HG02678 (cell line): ENCODE measurements around the gene A1BG.
"Not testable (repeated sequence)": the region's sequence is repeated elsewhere in the genome, so short reads cannot be mapped to it uniquely, and the experiment has no call there.

ENCODE experiments used
- ATAC-seq: cut with Tn5 transposase; IDR thresholded peaks from one replicate; pipeline ENCODE4 v1.9.1; 2021; ENCODE audit warnings: mild to moderate bottlenecking, moderate library complexity; ENCODE audit not compliant: unreplicated experiment

Gene A1BG

GRCh38 chr19:58386576-58387337 is 33.5 kb upstream of the A1BG start, which contains the start of gene RPS5:
TSS of gene RPS5 (plus strand) at chr19:58387269. CDS start at chr19:58388138, 869 bp downstream.
- ATAC-seq = peak; percentile 87

- ATAC-seq = peak; percentile 6
These were observed 32.7 kb upstream of the A1BG start for GRCh38 chr19:58385891-58386575.

DNA sequence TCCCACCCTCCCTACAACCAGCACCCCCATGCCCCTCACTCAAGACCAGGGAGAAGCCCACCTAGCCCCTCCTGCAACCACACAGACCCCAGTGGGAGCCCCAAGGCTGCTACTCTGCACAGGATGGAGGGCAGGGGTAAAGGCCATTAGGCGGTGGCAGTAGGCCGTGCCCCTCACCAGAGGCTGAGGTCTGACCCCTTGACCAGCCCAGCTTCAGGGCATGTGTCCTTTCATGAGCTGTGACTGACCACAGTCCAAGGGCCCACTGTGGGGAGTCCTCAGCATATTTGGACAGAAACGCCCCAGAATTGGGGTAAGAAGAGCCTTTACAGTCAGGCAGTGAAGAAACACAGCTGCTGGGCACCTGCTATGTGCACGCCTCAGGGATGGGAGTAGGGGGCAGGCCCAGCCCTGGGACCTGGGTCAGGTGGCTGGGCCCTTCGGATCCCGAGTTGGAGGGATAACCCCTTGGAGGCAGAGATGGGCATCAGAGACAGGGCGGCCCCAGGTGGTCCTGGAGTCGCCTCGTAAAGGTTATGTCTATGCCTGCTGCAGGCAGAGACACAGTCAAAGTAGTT is 32.1 kb upstream of the A1BG start:
- no peak for ATAC-seq

DNA sequence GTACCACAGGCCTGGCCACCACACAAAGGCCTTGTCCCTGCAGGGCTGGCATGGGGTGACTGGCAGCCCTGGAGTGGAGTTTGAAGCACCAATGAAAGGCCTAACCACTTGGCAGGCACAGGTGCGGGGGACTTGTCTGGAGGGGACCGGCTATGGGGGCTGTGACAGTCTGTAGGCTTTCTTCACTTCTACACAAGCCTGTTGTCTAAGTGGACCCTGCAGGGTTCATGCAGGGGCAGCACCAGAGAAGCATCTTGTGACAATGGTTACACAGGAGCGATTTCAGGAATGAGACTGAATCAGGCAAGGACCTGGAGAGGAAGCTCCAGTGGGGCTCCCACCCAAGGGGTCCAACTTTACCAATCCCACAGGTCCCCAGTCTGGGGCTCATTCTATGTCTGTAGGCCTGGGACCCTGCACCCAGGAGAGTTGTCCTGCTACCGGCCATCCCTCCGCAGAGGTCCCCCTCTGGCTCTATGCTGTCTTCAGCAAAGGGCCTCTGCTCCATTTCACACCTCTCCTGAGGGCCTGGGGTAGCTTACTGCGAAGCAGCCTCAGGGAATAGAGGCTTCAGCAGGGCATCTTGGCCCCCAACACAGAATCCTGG is 29.8 kb upstream of the A1BG start:
- ATAC-seq = no peak

DNA sequence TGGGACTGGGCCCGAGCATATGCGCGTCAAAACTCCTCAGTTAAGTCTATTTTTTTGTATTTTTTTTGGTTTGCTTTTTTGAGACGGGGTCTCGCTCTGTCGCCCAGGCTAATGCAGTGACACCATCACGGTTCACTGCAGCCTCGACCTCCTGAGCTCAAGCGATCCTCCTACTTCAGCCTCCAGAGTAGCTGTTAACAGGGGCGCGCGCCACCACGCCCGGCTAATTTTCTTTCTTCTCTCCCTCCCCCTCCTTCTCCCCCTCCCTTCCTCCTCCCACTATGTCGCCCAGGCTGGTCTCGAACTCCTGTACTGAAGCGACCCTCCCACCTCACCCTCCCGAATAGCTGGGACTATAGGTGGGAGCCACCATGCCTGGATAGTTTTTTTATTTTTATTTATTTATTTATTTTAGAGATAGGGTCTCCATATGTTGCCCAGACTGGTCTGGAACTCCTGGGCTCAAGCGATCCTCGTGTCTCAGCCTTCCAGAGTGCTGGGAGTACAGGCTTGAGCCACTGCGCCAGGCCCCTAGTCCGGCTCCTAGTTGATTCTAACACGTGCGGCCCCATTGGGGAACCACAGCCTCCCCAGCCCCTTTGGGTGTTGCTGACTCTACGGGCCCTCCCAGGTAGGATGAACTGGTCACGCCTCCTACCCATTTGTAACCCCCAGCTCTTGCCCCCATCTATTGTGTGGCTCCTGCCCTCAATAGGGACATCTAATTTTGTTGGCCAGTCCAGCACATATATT is 28.3 kb upstream of the A1BG start:
- no peak for ATAC-seq

- peak; percentile 86 for ATAC-seq
These were observed 27.6 kb upstream of the A1BG start, which contains the start of gene ZNF837 for GRCh38 chr19:58380662-58381459. TSS of gene ZNF837 (minus strand) at chr19:58381030. CDS start at chr19:58369332, 11,698 bp downstream.

DNA sequence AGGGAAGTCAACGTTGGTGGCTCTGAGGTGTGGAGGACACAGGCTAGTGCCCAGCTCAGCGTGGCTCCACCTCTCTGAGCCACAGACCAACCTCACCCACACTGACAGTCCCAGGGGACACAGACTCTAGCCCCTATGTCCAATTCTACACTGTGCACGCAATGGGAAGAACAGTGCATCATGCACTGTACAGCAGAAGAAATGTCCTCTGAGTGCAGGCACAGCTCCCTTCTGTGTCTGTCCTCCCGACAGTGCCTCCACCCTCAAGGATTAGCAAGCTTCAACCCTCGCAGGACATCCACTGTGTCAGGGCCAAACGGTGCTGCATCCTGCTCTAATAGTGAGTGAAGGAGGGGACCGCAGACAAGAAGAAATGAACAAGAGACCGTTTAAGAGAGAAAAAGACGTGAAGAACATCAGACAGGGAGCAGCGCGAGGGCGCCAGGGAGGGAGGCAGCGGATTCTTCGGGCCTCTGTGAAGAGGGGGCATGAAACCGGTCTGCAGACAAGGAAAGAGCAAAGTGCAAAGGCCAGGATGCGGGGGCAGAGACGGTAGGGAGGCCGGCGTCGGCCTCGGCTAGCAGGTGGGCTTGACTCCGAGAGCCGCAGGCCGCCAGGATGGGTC is 26.9 kb upstream of the A1BG start:
- ATAC-seq = no peak

DNA sequence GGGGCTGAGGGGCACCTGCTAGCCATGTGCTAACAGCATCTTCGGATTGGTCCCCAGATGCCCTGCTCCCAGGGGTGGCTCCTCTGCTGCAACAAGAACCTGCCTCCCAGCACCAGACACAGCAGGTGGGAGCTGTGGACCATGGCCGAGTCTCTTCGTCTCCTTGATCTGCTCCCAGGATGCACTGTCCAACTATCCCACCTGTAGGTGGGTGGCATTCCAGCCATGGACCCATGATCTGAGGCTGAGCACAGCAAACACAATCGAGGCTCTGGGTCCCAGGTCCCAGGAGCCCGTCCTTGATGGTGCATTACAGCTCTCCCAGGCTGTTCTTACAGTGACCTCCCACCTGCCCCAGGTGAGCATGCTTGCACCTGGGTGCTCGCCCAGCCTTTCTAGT is 26.0 kb upstream of the A1BG start:
- no peak for ATAC-seq

GRCh38 chr19:58376724-58377123 is 23.4 kb upstream of the A1BG start:
- not testable (repeated sequence) for ATAC-seq

- ATAC-seq = no peak
These were observed 20.9 kb upstream of the A1BG start for GRCh38 chr19:58374200-58374599.

GRCh38 chr19:58372311-58373133 is 19.2 kb upstream of the A1BG start:
- ATAC-seq = no peak

DNA sequence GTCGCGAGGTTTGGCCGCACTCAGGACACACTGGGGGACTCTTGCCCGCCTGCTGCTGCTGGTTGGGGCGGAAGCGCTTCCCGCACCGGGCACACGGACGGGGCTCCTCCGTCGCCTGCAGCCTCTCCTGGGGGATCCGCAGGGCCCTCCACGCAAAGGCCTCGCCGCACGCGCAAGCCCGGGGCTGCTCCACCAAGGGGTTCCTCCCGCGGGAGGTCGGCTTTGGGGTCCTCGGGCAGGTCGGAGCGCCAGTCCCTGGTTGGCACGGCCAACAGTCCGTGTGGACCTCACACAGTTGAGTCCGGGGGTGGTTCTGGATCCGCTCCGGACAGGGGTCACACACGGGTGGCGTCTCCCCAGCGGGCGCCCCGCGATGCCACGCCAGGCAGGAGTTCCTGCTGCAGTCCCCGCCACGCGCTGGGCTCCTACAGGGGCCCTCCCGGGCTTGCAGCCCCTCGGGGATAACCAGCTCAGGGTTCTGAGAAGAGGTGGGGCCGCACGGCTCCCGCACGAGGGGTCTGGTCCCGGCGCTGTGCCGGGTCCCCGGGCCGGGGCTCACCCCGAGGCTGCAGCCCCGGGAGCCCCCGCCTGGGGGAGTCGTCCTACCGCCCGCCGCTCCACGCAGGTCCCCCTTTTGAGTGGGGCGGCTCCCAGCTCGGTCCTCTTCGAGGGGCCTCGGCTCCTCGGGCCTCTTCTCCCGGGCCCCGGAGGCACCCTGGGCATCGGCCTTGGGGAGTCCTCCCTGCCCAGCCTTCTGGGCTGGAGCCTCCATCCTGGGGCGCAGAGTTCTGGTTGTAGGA is 15.5 kb upstream of the A1BG start:
- ATAC-seq = no peak

DNA sequence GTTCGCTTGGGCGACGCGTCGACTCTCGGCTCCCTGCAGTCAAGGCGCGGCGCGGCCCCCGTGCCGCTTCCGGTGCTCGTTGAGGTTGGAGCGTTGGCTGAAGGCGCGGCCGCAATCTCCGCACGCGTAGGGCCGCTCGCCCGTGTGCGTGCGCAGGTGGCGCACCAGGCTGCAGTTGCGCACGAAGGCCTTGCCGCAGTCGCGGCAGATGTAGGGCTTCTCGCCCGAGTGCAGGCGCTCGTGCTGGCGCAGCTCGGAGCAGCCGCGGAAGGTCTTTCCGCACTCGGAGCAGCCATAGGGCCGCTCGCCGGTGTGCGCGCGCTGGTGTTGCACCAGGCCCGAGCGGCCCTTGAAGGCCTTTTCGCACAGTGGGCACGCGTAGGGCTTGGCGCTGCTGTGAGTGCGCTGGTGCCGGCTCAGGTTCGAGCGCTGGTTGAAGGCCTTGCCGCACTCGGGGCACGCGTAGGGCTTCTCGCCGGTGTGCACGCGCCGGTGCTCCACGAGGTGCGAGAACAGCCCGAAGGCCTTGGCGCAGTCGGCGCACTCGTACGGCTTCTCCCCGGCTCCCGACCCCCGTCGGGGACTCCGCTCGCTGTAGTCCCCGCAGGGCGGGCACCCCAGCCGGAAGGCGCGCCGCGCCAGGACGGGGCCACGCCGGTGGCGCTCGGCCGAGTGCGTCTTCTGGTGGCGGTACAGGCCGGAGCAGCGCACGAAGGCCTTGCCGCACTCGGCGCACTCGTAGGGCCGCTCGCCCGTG is 14.6 kb upstream of the A1BG start:
- ATAC-seq = no peak

DNA sequence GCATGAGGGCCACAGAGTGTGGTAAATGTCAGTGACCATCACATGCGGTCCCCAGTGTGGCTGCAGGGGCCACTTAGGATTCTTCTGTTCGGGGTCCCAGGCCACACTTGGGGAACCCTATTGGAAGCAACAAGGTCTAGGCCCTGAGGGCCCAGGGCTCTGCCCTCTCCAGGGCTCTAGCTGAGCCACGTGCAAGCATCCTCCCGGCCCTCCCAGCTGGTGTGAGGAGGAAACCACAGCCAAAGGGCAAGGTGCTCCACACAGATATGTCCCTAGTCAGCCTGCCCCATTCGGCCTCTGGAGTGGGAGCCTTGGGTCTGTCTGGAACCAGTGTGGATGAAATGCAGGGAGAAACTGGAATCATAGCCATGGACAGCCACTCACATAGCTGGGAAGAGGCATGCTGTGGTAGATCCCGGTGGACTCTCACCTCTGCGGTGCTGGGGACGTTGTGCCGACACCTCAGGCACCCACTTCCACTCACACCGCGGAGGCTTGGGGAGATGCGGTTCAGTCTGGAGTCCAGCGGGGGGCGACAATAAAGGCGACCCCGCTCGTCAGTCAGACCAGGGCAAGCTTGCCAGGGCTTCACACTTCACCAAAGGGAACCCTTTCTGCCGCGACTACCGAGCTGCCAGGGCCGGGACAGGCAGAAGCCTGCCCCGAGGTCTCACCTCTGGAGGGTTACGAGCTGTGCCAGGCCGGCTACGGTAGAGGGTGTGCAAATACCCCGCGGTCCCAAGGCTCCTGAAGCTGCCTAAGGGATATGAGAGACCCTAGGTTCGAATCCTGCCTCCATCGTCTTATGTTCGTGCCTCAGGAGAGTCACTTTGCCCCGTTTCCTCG is 13.5 kb upstream of the A1BG start:
- no peak for ATAC-seq

- ATAC-seq = no peak
These were observed 10.9 kb upstream of the A1BG start for GRCh38 chr19:58364146-58364545.
